Body of pancreas (tissue), 4 donors: ENCODE measurements around the gene LANCL2. TPM values are rescaled to one million over a fixed set of nuclear protein-coding genes. Genes with fewer than 3 reads are reported as not detected.
"Not testable (repeated sequence)": the region's sequence is repeated elsewhere in the genome, so short reads cannot be mapped to it uniquely, and the experiment has no call there.

Experiments used
- ATAC-seq: fragments of 150-250 bp; one replicate; pipeline ENCODE4 v1.9.1; 2016
- DNase-seq, 4 donors: peaks; one replicate each; pipeline ENCODE4 v3.0.0-alpha.2; 2019
- H3K27ac ChIP-seq, 4 donors: fragments of 200-600 bp; sonication (generic); 1 replicate in 3 of 4; 2 replicates in 1 of 4; pipeline versions ENCODE4 v1.5.1 to v1.6.1; 2016 to 2019; ENCODE audit warnings: mild to moderate bottlenecking in 1 of 4, mixed read lengths in 1 of 4, moderate library complexity in 1 of 4
- H3K27me3 ChIP-seq, 2 donors: fragments of 200-600 bp; sonication (generic); one replicate each; pipeline ENCODE4 v1.6.0; 2016; ENCODE audit warnings: mild to moderate bottlenecking in 1 of 2
- H3K36me3 ChIP-seq, 2 donors: fragments of 200-600 bp; sonication (generic); replicated peaks in 1 of 2; 2 replicates each; pipeline ENCODE4 v1.5.1; 2016; ENCODE audit warnings: low read depth in 2 of 2; ENCODE audit not compliant: insufficient read depth in 1 of 2
- H3K4me1 ChIP-seq: fragments of 200-600 bp; sonication (generic); one replicate; pipeline ENCODE4 v1.6.0; 2016
- H3K4me3 ChIP-seq, 2 donors: fragments of 200-600 bp; sonication (generic); 1 replicate in 1 of 2; 2 replicates in 1 of 2; pipeline ENCODE4 v1.5.1; 2016 to 2019
- H3K9me3 ChIP-seq, 3 donors: fragments of 200-600 bp; sonication (generic); 1 replicate in 2 of 3; 2 replicates in 1 of 3; pipeline ENCODE4 v1.5.1; 2016
- POLR2A ChIP-seq, 3 donors: fragments of 450-650 bp; IDR thresholded peaks; one replicate each; pipeline ENCODE4 v1.6.1; 2016; ENCODE audit warnings: antibody characterized with exemption in 3 of 3, mild to moderate bottlenecking in 2 of 3
- WGBS, 2 donors: methylation state at CpG; one replicate each; pipeline ENCODE4 v1.1.5; 2017; 5-methylcytosine and 5-hydroxymethylcytosine counted together
- intact Hi-C: fragments of 100-400 bp; cut with DNase I; formaldehyde crosslinking; loops from one replicate; pipeline ENCODE4 v1.15.1; 2023
- total RNA-seq, 2 donors: library from RNA; depleted of rRNA; stranded (reverse); fragments of >200 nt; gene quantifications; one replicate each; pipeline ENCODE4 v1.1.0, GENCODE V29; 2016
- TF ChIP-seq, protein P1 (sequence below), 7 experiments: fragments of 450-650 bp in 4 of 7; fragments of 200-600 bp in 3 of 7; sonication (generic) in 3 of 7; IDR thresholded peaks; one replicate each; pipeline ENCODE4 v1.5.1; 2016 to 2019; ENCODE audit warnings: antibody characterized with exemption in 7 of 7

The LANCL2 gene
- total RNA-seq, 2 donors from 2014 or later, result 4.4 to 10.9 TPM

GRCh38 chr7:55348502-55348901, 16.6 kb upstream of the LANCL2 start:
- no peaks in the 10 kb centered on the region for H3K9me3 ChIP-seq
- TF ChIP-seq, protein P1, sequence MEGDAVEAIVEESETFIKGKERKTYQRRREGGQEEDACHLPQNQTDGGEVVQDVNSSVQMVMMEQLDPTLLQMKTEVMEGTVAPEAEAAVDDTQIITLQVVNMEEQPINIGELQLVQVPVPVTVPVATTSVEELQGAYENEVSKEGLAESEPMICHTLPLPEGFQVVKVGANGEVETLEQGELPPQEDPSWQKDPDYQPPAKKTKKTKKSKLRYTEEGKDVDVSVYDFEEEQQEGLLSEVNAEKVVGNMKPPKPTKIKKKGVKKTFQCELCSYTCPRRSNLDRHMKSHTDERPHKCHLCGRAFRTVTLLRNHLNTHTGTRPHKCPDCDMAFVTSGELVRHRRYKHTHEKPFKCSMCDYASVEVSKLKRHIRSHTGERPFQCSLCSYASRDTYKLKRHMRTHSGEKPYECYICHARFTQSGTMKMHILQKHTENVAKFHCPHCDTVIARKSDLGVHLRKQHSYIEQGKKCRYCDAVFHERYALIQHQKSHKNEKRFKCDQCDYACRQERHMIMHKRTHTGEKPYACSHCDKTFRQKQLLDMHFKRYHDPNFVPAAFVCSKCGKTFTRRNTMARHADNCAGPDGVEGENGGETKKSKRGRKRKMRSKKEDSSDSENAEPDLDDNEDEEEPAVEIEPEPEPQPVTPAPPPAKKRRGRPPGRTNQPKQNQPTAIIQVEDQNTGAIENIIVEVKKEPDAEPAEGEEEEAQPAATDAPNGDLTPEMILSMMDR (IDR thresholded peaks at IDR 0.05), result no peak
- TF ChIP-seq POLR2A (IDR thresholded peaks at IDR 0.05), result no peak
- 68 to 76% methylated on average over 4 of the region's 4 CpGs for WGBS, 2 donors
- no peaks in the 10 kb centered on the region for H3K27me3 ChIP-seq
- no peaks in the 10 kb centered on the region for H3K36me3 ChIP-seq
- no peak overlapping the region for H3K27ac ChIP-seq
- intact Hi-C loops, result no loop called here
- no peak for ATAC-seq
- DNase-seq, result no peak
- H3K4me3 ChIP-seq, result no peak overlapping the region
- no peaks in the 10 kb centered on the region for H3K4me1 ChIP-seq

GRCh38 chr7:55349121-55349520, 16.0 kb upstream of the LANCL2 start:
- no peaks in the 10 kb centered on the region for H3K36me3 ChIP-seq
- H3K4me1 ChIP-seq, result no peaks in the 10 kb centered on the region
- intact Hi-C loops, result no loop called here
- TF ChIP-seq POLR2A (IDR thresholded peaks at IDR 0.05), result no peak
- TF ChIP-seq, protein P1 (IDR thresholded peaks at IDR 0.05), result no peak
- no peaks in the 10 kb centered on the region for H3K27me3 ChIP-seq
- no peaks in the 10 kb centered on the region for H3K9me3 ChIP-seq
- no peak for DNase-seq
- 42 to 46% methylated on average over 2 of the region's 2 CpGs for WGBS, 2 donors
- H3K4me3 ChIP-seq, result no peak overlapping the region
- no peak for ATAC-seq
- no peak overlapping the region for H3K27ac ChIP-seq

- Histone ChIP-seq H3K4me1 (no peaks in the 10 kb centered on the region), H3K4me3 (no peak overlapping the region), H3K27ac (no peak overlapping the region), H3K27me3 (no peaks in the 10 kb centered on the region), H3K36me3 (no peaks in the 10 kb centered on the region), H3K9me3 (no peaks in the 10 kb centered on the region)
- ATAC-seq, result no peak
- no peak for DNase-seq
- no peak for TF ChIP-seq POLR2A (IDR thresholded peaks at IDR 0.05)
- TF ChIP-seq, protein P1 (IDR thresholded peaks at IDR 0.05), result no peak
- intact Hi-C loops, result loop anchor here (10.0 kb wide), 1 partner anchor 55 kb away; no protein-coding TSS in a partner anchor
- 49 to 64% methylated on average over 7 of the region's 7 CpGs for WGBS, 2 donors
Observed at GRCh38 chr7:55350281-55350680, 14.9 kb upstream of the LANCL2 start.

- no peaks in the 10 kb centered on the region for H3K9me3 ChIP-seq
- intact Hi-C loops, result loop anchor here (10.0 kb wide), 1 partner anchor 56 kb away; no protein-coding TSS in a partner anchor
- TF ChIP-seq POLR2A (IDR thresholded peaks at IDR 0.05), result no peak
- TF ChIP-seq, protein P1 (IDR thresholded peaks at IDR 0.05), result no peak
- ATAC-seq (no peak), DNase-seq (no peak)
- no peak overlapping the region for H3K27ac ChIP-seq
- no peaks in the 10 kb centered on the region for H3K36me3 ChIP-seq
- no peaks in the 10 kb centered on the region for H3K27me3 ChIP-seq
- H3K4me3 ChIP-seq, result no peak overlapping the region
- WGBS, 2 donors, result 43 to 46% methylated on average over 3 of the region's 3 CpGs
- H3K4me1 ChIP-seq, result no peaks in the 10 kb centered on the region
Observed at GRCh38 chr7:55351263-55351662, 13.9 kb upstream of the LANCL2 start.

- intact Hi-C loops, result loop anchor here (10.0 kb wide), 1 partner anchor 58 kb away; no protein-coding TSS in a partner anchor
Observed at GRCh38 chr7:55352947-55353273, 12.2 kb upstream of the LANCL2 start.

More at GRCh38 chr7:55352947-55353273, 12.2 kb upstream of the LANCL2 start:
- WGBS, 2 donors, result 92 to 94% methylated on average over 6 of the region's 6 CpGs
- DNase-seq, ATAC-seq, H3K4me3 ChIP-seq, H3K4me1 ChIP-seq, H3K27me3 ChIP-seq, H3K27ac ChIP-seq, H3K9me3 ChIP-seq, H3K36me3 ChIP-seq: not testable (repeated sequence)
